Central memory CD4-positive, alpha-beta T cell (primary cell): Measurements from ENCODE around the gene HSF2.
A peak's percentile ranks its signal among the peaks of the same experiment; 100 is the strongest.
"Not testable (repeated sequence)": the region's sequence is repeated elsewhere in the genome, so short reads cannot be mapped to it uniquely, and the experiment has no call there.

Source experiments
- DNase-seq: peaks from one replicate; pipeline ENCODE4 v3.0.0; 2022

HSF2 gene

DNA sequence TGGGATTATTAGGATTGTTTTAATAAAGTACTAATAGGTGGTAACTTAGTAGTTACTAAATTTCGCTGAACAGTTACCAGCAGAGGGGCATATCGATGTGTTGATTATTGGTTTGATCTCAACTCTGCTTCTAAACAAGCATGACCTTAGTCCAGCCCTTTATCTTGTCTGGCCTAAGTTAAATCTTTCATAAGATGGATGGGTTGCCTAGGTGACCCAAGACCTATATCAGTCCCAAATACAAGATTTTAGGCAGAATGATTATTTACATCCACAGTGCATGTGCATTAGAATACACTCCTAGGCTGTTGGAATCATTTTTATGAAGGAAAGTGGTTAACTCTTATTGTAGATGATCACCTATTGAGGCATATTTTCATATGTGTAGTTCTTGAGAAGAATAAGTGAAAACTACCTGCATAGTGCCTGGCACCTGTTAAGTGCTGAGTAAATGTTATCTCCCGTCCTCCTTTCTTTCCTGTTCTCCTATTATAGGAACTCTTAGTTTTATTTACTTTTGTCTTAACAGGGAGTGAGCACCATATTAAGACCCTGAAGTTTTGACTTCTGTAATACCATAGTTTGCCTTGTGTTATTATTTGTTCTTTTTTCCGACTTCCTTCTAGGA lies 1.1 kb downstream of the HSF2 start:
- no peak for DNase-seq

DNA sequence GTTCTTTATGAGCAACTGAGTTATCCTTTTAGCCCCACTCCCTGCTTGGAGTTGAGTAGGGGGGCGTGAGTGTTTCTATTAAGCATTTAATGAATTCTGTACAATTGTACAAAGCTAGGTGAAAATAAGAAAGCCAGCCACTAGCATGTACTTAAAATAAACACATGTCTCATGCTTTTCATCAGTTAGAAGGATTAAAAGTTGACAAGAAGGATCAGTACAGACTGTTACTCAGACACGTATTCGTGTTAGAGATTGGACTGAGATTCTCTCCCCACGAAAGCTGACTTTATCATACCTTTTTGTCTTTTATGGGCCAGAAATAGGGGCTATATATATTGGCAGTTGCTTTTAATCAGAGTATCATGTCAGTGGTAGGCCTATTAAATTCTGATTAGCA lies 1.7 kb downstream of the HSF2 start:
- no peak for DNase-seq

DNA sequence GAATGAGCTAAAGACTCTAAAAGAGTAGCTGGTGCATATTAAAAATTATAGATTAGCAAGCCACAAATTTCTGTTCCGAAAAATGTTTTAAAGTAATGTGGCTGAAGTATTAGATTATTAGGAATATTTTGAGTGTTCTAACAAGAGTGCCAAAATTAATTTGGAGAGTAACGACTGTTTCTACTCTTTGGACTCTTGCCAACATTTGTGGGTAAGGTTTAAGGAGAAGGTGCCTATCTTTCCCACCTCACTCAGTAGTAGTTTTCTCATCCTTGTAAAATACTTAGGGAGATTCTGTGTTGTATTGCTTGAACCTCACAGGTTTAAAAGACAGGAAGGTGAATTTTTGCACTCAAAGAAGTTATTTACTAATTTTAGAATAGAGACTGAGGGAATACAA lies 5.0 kb downstream of the HSF2 start:
- no peak for DNase-seq

DNA sequence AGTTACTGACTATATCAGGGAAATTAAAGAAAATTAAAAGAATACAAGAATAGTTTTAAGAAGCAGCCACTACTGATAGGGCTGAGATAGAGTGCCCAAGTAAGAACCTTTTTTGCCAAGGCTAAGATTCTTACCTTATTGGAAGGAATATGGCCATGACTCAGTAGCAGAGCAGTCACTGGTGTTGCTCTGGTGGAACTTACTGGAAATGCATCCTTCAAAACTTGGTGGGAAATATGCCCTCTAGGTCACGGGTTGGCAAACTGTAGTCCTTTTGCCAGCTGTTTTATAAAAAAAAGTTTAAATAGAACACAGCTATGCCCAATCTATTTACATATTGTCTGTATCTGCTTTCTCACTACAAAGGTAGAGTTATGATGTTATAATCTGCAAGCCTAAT lies 6.0 kb downstream of the HSF2 start:
- no peak for DNase-seq

DNA sequence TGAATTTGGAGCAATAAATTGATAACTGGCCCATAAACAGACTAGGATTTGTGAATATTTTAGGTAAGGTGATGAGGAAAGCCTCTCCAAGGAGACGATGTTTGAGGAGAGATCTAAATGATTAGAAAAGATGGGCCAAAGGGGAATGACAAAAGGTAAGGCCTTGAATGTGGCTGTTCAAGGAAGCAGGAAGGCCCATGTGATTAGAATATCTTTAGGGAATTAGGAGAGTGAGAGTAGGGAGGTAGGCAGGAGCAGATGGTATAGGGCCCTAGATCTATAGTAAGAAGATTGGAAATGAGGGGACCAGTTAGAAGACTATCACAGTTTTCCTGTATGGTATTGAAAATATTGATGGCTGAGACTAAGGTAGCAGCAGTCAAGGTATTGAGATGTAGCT lies 6.7 kb downstream of the HSF2 start:
- DNase-seq, result no peak

DNA sequence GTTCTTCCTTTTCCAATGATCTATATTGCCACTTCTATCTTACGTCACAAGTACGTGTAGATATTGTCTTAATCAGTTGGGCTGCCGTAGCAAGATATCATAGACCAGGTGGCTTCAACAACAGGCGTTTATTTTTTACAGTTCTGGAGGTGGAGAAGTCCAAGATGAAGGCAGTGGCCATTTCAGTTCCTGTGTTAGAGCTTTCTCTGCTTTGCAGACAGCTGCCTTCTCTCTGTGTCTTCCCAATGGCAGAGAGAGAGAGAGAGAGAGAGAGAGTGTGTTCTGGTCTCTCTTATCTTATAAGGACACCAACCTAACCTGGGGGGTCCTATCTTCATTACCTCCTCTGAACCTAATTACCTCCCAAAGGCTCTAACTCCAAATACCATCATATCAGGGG lies 8.3 kb downstream of the HSF2 start:
- DNase-seq, result no peak

DNA sequence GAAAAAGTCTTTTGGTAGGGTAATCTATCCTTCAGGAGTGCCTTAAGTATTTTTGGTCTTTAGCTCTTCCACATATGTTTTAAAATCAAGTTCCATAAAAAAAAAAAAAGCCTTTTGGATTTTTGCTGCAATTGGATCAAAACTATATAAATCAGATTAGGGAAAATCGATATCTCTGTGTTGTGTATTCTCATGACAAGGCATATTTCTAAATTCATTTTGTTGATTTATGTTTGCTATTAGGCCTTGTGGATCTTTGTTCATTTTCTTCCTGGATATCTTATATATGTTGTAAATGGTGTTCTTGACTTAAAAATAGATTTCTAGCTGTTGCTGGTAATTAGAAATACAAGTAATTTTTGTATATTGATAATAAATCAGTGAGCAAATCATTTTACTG lies 8.8 kb downstream of the HSF2 start:
- no peak for DNase-seq

DNA sequence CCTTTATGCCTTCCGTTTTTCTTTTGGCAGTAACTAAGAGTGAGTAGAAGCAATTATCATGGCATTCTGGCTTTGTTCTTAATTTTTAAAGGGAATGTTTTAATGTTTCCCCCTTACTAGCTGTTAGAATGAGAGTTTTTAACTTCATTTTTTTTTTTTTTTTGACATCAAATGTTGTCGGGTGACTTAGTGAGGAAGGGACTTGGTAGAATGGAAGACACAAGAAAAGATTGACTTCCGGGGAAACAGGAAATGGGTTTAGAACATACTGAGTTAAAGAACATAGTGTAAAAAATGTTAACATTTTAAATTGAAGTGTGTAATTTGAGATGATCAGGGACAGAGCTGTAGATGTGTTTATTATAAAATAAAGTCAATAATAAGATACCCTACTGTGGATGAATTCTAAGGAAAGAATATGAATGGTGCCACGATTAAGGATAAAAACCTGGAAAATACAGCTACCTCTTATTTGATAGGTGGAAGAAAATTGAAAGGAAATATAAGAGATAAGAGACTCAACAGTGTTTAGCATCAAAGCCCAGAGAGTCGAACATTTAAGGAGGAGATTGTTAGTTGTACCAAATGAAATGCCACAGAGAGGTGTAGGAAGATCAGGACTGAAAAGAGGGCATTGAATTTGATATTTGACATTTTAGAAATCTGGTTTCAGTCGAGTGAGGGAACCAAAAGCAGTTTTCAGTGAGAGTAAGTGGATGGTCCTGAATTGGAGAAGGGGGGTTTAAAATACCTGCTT lies 9.4 kb downstream of the HSF2 start:
- peak; percentile 44 for DNase-seq

DNA sequence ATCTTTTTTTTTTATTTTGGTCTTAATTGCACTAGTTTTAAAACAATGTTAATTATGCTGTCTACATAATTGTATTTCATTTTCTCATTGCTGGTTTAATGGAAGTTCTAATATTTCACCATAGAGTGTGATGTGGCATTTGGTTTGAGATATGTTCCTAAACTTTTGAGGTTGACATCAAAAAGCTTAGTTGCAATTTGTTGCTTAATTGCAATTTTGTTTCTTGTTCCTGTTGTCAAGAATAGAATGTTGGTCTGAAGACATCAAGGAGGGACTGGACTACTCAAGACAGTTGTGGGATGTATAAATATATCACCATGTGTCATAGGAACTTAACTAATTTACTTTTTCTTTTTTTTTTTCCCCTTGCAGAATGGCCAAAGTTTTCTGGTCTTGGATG lies 12.5 kb downstream of the HSF2 start:
- DNase-seq, result no peak

DNA sequence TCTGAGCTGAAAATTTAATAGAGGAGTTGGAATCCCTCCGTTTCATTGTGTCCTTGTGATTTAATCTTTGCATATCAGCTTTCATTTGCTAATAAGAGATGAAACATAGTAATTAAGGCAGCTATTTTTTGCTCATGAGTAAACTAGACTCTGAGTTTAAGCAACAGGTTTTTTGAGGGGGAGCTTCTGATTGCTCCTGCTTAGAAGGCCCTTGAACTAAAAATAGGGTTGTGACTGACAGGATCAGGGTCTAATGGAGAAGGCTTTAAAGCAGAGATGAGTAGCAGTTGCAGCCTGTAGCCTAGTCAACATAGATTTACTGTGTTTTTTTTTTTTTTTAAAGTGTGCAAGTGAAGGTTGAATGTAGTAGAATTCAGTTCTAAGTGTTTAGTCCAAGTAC lies 17.4 kb downstream of the HSF2 start:
- DNase-seq, result no peak

DNA sequence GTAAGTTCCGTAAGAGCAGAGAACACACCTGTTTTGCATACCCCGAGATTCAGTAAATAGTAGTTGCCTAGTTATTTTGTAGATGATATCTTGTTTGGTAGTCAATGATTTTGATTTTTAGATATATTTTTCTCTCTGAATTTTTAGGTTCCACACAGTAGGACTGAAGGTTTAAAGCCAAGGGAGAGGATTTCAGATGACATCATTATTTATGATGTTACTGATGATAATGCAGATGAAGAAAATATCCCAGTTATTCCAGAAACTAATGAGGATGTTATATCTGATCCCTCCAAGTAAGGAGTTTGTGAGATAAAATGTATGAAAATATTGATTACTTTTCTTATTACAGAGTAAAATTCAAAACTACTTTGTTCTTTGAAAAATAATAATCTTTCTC lies 22.6 kb downstream of the HSF2 start:
- no peak for DNase-seq

DNA sequence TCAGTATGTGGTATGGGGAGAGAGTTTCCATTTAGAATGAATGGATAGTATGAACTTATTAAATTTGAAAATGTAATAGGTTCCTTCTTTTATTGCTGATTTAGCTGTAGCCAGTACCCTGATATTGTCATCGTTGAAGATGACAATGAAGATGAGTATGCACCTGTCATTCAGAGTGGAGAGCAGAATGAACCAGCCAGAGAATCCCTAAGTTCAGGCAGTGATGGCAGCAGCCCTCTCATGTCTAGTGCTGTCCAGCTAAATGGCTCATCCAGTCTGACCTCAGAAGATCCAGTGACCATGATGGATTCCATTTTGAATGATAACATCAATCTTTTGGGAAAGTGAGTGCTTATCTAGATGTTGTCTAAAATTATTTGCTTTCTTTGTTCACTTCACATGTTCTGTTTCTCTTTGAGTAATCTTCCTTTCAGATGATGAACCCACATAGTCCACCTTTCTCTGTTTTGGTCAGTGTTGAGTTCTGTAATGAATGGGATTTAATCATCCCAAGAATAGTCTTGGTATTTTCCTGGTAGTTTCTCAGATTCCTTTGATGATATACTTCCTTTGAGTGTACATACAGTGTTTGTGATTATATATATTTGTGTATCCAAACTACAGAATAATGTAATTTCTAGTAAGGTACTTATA lies 23.3 kb downstream of the HSF2 start:
- no peak for DNase-seq

DNA sequence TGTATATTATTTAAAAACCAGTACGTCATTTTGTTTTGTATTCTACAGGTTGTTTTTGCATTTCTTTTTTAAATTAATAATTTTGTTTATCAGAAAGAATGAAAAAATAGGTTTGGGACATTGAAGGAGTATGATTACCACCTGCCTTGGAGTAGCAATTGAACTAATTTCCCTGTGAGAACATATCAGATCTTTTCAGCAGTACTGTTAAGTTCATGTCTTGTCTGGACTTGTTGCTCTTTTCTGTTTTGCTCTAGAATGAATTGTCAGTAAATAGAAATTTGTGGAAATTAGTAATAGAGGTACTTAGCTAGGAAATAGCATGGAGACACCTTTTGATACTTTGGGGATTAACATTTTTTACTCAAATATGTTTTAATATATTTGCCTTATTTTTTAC lies 24.3 kb downstream of the HSF2 start:
- DNase-seq, result no peak

DNA sequence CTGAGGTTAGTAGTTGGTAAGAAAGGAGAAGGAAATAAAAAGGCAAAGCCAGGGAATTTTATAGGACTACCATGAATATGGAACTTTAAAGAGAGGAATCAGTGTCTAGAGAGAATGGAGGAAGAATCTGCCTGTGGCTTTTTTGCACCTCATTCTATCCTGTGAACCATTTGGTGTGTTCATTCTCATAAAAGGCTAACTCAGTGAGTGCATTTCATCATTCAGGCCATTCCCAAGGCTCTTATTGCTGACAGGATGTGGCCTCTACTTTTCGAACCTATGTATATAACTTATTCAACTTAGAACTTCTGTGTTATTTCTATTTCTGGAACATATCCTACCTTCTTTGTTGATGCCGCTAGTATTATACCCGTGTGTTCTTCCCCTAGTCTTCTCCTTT lies 27.1 kb downstream of the HSF2 start:
- DNase-seq, result no peak

DNA sequence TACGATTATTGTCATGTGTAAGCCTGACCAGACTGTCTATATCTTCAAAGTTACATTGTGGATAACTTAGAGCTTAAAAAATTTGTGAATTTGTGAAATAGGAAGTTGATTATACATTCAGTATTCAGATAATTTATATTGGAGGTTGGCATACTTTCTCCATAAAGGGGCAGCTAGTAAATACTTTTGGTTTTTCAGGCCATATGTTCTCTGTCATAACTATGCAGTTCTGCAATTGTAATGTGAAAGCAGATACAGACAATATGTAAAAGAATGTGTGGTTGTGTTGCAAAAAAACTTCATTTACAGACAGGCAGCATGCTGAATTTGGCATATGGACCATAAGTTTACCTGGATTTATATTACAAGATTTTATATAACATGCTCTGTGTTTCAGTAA lies 29.3 kb downstream of the HSF2 start:
- no peak for DNase-seq

DNA sequence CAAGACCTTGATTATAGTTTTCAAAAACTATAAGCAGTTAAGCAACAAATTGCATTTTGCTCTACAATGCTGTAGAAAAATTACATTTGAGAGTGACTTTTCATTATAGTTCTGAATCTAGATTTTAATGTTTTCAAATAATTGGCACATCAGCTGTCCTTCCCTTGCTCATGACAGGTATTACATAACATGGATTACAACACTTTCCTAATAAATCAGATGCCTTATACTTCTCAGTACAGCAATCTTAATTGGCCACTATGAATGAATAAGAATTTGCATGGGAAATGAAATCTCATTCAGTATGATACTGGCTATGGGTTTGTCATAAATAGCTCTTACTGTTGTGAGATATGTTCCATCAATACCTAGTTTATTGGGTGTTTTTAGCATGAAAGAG lies 29.9 kb downstream of the HSF2 start:
- DNase-seq, result no peak

DNA sequence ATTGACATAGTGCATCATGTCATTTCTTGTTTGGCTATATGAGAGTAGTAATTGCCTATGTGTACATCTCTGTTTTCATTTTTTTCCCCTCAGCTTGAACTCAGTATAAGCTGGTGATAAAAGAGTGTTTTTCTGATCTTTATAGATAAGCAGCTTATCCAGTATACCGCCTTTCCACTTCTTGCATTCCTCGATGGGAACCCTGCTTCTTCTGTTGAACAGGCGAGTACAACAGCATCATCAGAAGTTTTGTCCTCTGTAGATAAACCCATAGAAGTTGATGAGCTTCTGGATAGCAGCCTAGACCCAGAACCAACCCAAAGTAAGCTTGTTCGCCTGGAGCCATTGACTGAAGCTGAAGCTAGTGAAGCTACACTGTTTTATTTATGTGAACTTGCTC lies 32.3 kb downstream of the HSF2 start:
- DNase-seq, result no peak

DNA sequence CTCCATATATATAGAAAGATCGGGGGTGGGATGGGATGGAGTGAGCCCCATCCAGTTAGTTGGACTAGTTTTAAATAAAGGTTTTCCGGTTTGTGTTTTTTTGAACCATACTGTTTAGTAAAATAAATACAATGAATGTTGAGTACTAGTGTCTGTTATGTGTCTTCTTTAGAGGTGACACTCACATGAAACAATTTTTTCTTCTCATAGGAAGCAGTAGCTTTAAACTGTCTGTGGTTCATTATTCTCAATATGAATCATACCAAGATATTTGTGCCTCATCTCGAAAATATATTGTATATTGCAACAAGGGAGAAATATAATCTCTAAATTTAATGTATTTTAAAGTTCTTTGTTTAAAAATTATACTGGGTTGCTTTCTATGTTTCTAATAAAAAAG lies 33.4 kb downstream of the HSF2 start:
- no peak for DNase-seq

DNA sequence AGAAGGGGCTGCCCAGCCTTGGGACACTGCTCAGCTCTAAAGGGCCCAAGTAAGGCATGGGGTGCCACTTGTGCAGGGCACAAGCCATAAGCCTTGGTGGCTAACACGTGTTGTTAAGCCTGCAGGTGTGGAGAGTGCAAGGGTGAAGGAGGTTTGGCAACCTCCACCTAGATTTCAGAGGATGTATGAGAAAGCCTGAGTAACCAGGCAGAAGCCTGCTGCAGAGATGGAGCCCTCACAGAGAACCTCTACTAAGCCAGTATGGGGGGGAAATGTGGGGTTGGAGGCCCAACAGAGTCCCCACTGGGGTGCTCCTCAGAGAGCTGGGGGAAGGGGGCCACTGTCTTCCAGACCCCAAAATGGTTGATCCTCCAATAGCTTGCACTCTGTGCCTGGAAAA lies 39.5 kb downstream of the HSF2 start:
- no peak for DNase-seq

DNA sequence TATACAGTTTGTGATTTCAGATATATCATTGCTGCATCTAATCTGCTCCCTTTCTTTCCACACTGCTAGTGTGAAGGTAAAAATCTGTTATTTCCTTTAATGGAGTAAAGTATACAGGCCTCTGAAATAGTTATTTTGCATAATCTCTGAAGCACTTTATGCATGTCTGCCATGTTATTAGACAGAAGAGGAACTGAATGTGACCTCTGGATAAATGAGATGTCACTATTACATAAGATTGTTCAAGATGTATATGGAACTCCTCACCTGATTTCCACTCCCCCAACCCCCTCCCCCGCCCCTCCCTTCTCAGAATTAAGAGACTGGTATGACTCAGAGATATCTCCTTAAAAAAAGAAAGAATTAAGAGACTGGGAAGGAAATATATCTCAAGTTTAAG lies 45.8 kb downstream of the HSF2 start:
- no peak for DNase-seq

DNA sequence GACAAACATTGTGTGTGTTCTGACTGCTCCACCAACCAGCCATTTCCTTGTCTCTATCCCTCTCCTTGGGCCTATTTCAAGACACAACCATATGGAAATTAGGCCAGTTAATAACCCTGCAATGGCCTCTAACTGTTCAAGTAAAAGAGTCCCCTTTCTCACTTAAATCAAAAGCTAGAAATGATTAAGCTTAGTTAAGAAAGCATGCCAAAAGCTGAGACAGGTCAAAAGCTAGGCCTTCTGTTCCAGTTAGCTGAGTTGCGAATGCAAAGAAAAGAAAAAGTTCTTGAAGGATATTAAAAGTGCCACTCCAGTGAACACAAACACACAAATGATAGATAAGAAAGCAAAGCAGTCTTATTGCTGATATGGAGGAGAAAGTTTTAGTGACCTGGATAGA lies 49.6 kb downstream of the HSF2 start:
- no peak for DNase-seq

DNA sequence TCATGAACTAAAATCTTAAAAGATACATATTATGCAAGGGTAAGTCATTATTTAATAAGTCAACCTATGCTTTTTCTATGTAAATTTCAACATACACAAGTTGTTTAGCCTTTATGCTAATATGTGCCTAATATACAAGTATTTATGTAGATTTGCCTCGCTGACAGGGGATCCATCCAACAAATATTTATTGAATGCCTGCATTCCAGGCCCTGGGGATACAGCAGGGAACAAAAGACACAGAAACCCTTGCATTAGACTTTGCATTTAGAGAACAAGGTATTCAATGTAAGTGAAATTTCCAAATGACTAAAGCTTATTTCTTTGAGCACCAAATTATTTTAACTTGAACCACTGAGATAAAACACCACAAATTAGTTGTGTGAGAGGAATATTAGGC lies 53.1 kb downstream of the HSF2 start:
- DNase-seq, result no peak

DNA sequence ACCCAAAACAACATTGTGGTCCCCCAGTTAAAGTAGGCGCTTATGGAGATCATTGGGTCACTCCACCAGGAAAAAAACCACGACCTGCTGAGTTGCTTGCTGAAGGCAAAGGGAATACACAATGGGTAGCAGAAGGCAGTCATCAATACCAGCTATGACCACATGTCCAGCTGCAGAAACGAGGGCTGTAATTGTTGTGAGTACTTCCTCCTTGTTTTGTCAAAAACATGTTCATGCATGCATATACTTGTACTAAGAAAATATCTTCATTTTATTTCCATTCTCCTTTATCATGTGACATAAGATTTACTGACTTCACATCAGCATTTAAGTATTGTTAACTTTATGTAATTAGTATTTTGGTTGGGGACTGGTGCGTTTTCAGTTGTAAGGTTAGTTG lies 55.2 kb downstream of the HSF2 start:
- DNase-seq, result no peak

DNA sequence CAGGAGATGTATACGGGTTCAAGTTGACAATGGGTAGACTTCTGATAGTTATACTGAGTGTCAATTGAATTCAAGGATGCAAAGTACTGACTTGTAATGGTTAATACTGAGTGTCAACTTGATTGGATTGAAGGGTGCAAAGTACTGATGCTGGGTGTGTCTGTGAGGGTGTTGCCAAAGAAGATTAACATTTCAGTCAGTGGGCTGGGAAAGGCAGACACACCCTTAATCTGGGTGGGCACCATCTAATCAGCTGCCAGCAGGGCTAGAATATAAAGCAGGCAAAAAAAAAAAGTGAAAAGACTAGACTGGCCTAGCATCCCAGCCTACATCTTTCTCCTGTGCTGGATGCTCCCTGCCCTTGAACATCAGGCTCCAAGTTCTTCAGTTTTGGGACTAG lies 55.7 kb downstream of the HSF2 start:
- DNase-seq, result not testable (repeated sequence)

DNA sequence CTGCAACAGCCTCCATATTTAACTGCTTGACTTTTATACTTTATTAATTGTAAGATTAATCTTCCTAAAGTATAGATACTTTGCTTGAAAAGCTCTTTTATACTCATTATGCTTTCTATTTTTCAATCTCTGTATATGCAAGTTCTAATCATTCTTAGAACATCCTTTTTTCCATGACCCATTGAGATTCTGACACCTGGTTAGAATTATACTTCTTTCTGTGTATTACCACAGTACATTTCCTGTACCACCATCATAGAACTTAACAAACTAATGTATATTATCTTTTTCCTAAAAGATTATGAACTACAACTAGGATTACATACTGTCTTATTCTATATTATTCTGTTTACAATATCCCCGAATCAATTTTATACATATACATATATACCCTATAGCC lies 58.6 kb downstream of the HSF2 start:
- no peak for DNase-seq
